SK-N-SH (cell line): ENCODE data around the gene TXNRD2. TPM values are rescaled to one million over a fixed set of nuclear protein-coding genes. Genes with fewer than 3 reads are reported as not detected.

Experiments
- CTCF ChIA-PET: fragments of 300-600, 350-600 bp; formaldehyde crosslinking; extraction: SDS; loops from one replicate; lab custom pipeline; 2021; lab: Yijun Ruan, JAX
- POLR2A ChIA-PET: fragments of 350-600 bp; sonication (Branson Sonifier 250); formaldehyde crosslinking; extraction: SDS; loops from one replicate; lab custom pipeline; 2020; ENCODE audit warnings: antibody characterized with exemption, inconsistent platforms; lab: Yijun Ruan, JAX
- DNase-seq: peaks from one replicate; pipeline ENCODE4 v3.0.0; 2012
- H2AFZ ChIP-seq: fragments of 200-600 bp; sonication (generic); 2 replicates; pipeline ENCODE4 v1.8.1; 2016; ENCODE audit warnings: antibody characterized with exemption, mild to moderate bottlenecking, low read depth
- H3F3A ChIP-seq: fragments of 200-600 bp; sonication (generic); replicated peaks from 2 replicates; pipeline ENCODE3; 2016; ENCODE audit warnings: antibody characterized with exemption, mild to moderate bottlenecking; ENCODE audit not compliant: insufficient read depth
- H3K27ac ChIP-seq, 2 experiments: fragments of 200-500 bp in 1 of 2; fragments of 200-600 bp in 1 of 2; sonication (Bioruptor generic) in 1 of 2; sonication (generic), shearing (Covaris generic) in 1 of 2; 2 replicates each; pipeline versions ENCODE4 v1.5.1 to v1.6.1; 2014 to 2016; ENCODE audit warnings: low read depth in 2 of 2, inconsistent platforms in 1 of 2, low read length in 1 of 2, mild to moderate bottlenecking in 1 of 2, mixed read lengths in 1 of 2
- H3K27me3 ChIP-seq: fragments of 200-600 bp; sonication (generic), shearing (Covaris generic); 2 replicates; pipeline ENCODE4 v1.6.1; 2016; ENCODE audit warnings: mixed run types; ENCODE audit not compliant: insufficient read depth
- H3K36me3 ChIP-seq, 2 experiments: fragments of 200-500 bp in 1 of 2; fragments of 200-600 bp in 1 of 2; sonication (Bioruptor generic) in 1 of 2; sonication (generic) in 1 of 2; replicated peaks in 1 of 2; 2 replicates each; pipeline versions ENCODE3 to v1.5.1; 2014 to 2016; ENCODE audit warnings: low read length in 1 of 2, mild to moderate bottlenecking in 1 of 2; ENCODE audit not compliant: insufficient read depth in 2 of 2, control insufficient read depth in 1 of 2
- H3K4me1 ChIP-seq, 2 experiments: fragments of 200-500 bp in 1 of 2; fragments of 200-600 bp in 1 of 2; sonication (Bioruptor generic) in 1 of 2; sonication (generic), shearing (Covaris generic) in 1 of 2; 2 replicates each; pipeline versions ENCODE4 v1.5.1 to v1.6.1; 2014 to 2016; ENCODE audit warnings: low read depth in 1 of 2, low read length in 1 of 2, mixed run types in 1 of 2; ENCODE audit not compliant: insufficient read depth in 2 of 2, control insufficient read depth in 1 of 2
- H3K4me2 ChIP-seq: fragments of 200-600 bp; sonication (generic), shearing (Covaris generic); 2 replicates; pipeline ENCODE4 v1.6.1; 2017; ENCODE audit warnings: mixed run types
- H3K4me3 ChIP-seq, 2 experiments: fragments of 200-500 bp in 1 of 2; fragments of 200-600 bp in 1 of 2; sonication (Bioruptor generic) in 1 of 2; sonication (generic), shearing (Covaris generic) in 1 of 2; 2 replicates each; pipeline versions ENCODE4 v1.5.1 to v1.8.1; 2014 to 2016; ENCODE audit warnings: low read depth in 2 of 2, inconsistent platforms in 1 of 2, low read length in 1 of 2, mild to moderate bottlenecking in 1 of 2, mixed read lengths in 1 of 2, moderate library complexity in 1 of 2
- H3K79me2 ChIP-seq: fragments of 200-600 bp; sonication (generic); 2 replicates; pipeline ENCODE4 v1.8.1; 2017; ENCODE audit warnings: mild to moderate bottlenecking; ENCODE audit not compliant: insufficient read depth
- H3K9ac ChIP-seq: fragments of 200-600 bp; sonication (generic); 2 replicates; pipeline ENCODE4 v1.6.1; 2017; ENCODE audit warnings: mixed run types
- H3K9me2 ChIP-seq: fragments of 200-600 bp; sonication (generic); 2 replicates; pipeline ENCODE4 v1.6.1; 2017; ENCODE audit warnings: mixed run types
- H3K9me3 ChIP-seq: fragments of 200-600 bp; sonication (generic); 2 replicates; pipeline ENCODE4 v1.6.1; 2017; ENCODE audit warnings: mixed run types, mild to moderate bottlenecking, moderate library complexity
- H4K20me1 ChIP-seq: fragments of 200-600 bp; sonication (generic); 2 replicates; pipeline ENCODE4 v1.6.1; 2017; ENCODE audit warnings: mild to moderate bottlenecking, mixed run types; ENCODE audit not compliant: insufficient read depth
- CHD2 ChIP-seq: fragments of 150-350 bp; IDR thresholded peaks from 2 replicates; pipeline ENCODE4 v1.6.1; 2018; ENCODE audit warnings: low read length; ENCODE audit not compliant: partially characterized antibody
- CTCF ChIP-seq: fragments of 200-600 bp; sonication (generic); IDR thresholded peaks from 2 replicates; pipeline ENCODE4 v1.6.1; 2017; ENCODE audit warnings: antibody characterized with exemption, mild to moderate bottlenecking, moderate library complexity
- ELF1 ChIP-seq: IDR thresholded peaks from 2 replicates; pipeline ENCODE4 v1.4.0; 2012
- FOXM1 ChIP-seq: IDR thresholded peaks from 2 replicates; pipeline ENCODE4 v1.4.0; 2012; ENCODE audit warnings: low read depth, mild to moderate bottlenecking
- GABPA ChIP-seq: IDR thresholded peaks from 2 replicates; pipeline ENCODE4 v1.4.0; 2012; ENCODE audit warnings: low read depth, mild to moderate bottlenecking
- GATA2 ChIP-seq: sonication (generic); formaldehyde crosslinking; IDR thresholded peaks from 2 replicates; pipeline ENCODE4 v1.5.0; 2020; ENCODE audit warnings: mild to moderate bottlenecking, missing genetic modification reagents
- IRF3 ChIP-seq: fragments of 150-350 bp; IDR thresholded peaks from 2 replicates; pipeline ENCODE4 v1.6.1; 2016; ENCODE audit warnings: mild to moderate bottlenecking, low read depth, low read length
- MAX ChIP-seq: IDR thresholded peaks from 2 replicates; pipeline ENCODE4 v1.4.0; 2012; ENCODE audit warnings: low read depth
- MEF2A ChIP-seq: IDR thresholded peaks from 2 replicates; pipeline ENCODE4 v1.4.0; 2012; ENCODE audit warnings: low read depth, borderline replicate concordance
- PBX3 ChIP-seq: IDR thresholded peaks from 2 replicates; pipeline ENCODE4; 2012
- RCOR1 ChIP-seq: fragments of 150-350 bp; IDR thresholded peaks from 2 replicates; pipeline ENCODE4 v1.6.1; 2017; ENCODE audit warnings: antibody characterized with exemption, low read length
- REST ChIP-seq: IDR thresholded peaks from 2 replicates; pipeline ENCODE4 v1.6.1; 2012; ENCODE audit warnings: mild to moderate bottlenecking, low read depth, low read length, moderate library complexity
- RFX5 ChIP-seq: IDR thresholded peaks from 2 replicates; pipeline ENCODE4 v1.6.1; 2012; ENCODE audit warnings: mild to moderate bottlenecking, improper control_type of control experiment, low read length
- SIN3A ChIP-seq: IDR thresholded peaks from 2 replicates; pipeline ENCODE4 v1.6.1; 2012; ENCODE audit warnings: low read depth, mild to moderate bottlenecking, low read length, moderate library complexity, borderline replicate concordance
- TCF12 ChIP-seq: IDR thresholded peaks from 2 replicates; pipeline ENCODE4 v1.4.0; 2012
- USF1 ChIP-seq: IDR thresholded peaks from 2 replicates; pipeline ENCODE4 v1.4.0; 2012; ENCODE audit warnings: low read depth, borderline replicate concordance
- USF2 ChIP-seq: fragments of 150-350 bp; IDR thresholded peaks from 2 replicates; pipeline ENCODE4 v1.6.1; 2017; ENCODE audit warnings: antibody characterized with exemption, low read length, low read depth, borderline replicate concordance
- WGBS: methylation state at CpG from one replicate; pipeline ENCODE4 v1.1.6; 2017; ENCODE audit warnings: low lambda C conversion rate; 5-methylcytosine and 5-hydroxymethylcytosine counted together
- polyA plus RNA-seq, 3 experiments: library from polyadenylated mRNA; depleted of rRNA; stranded (reverse); fragments of >200 nt; gene quantifications; 2 replicates each; pipeline ENCODE4 v1.2.3, GENCODE V29; 2012

Gene TXNRD2
- polyA plus RNA-seq, 1 of the 3 experiments (the other 2 are of a cell fraction) = 34.7 TPM

- 86% methylated on average over 12 of the region's 12 CpGs for WGBS
- Histone ChIP-seq H3K9me3 (no peaks in the 10 kb centered on the region), H3K27ac (no peak overlapping the region), H4K20me1 (no peaks in the 10 kb centered on the region), H3K9ac (no peak overlapping the region), H3K4me3 (no peak overlapping the region), H3F3A (no peaks in the 10 kb centered on the region), H3K4me2 (no peak overlapping the region), H3K4me1 (no peaks in the 10 kb centered on the region), H3K79me2 (no peaks in the 10 kb centered on the region), H2AFZ (no peak overlapping the region), H3K27me3 (no peaks in the 10 kb centered on the region), H3K36me3 (no peaks in the 10 kb centered on the region), H3K9me2 (no peaks in the 10 kb centered on the region)
- ChIA-PET POLR2A (no interaction called here), CTCF (interaction anchor here (0.9 to 4.7 kb wide), 4 partner anchors 11 to 193 kb away, joined by 3 to 21 read pairs (median 8); no protein-coding TSS in a partner anchor)
- TF ChIP-seq TCF12 = no peak
- no peak for TF ChIP-seq GATA2
- no peak for TF ChIP-seq SIN3A
- no peak for TF ChIP-seq RCOR1
- no peak for TF ChIP-seq PBX3
- no peak for TF ChIP-seq IRF3
- no peak for TF ChIP-seq GABPA
- TF ChIP-seq CHD2 = no peak
- no peak for TF ChIP-seq USF2
- TF ChIP-seq MAX = no peak
- no peak for TF ChIP-seq FOXM1
- no peak for TF ChIP-seq CTCF
- TF ChIP-seq RFX5 = no peak
- no peak for TF ChIP-seq ELF1
- no peak for TF ChIP-seq REST
- TF ChIP-seq USF1 = no peak
- no peak for TF ChIP-seq MEF2A
- no peak for DNase-seq
These were observed 17.6 kb downstream of the TXNRD2 start for GRCh38 chr22:19923914-19924513.
